ENCODE measurements around the gene ATP6V0A4.

Gene ATP6V0A4

GRCh38 chr7:138809346-138809745 lies 11.3 kb upstream of the ATP6V0A4 start:
- Histone ChIP-seq H3K9ac (ENCODE audit: low read depth, low read length, poor library complexity) (no peak overlapping the region), H2AFZ (ENCODE audit: low read length) (no peak overlapping the region), H3K4me1 (ENCODE audit: control insufficient read depth in 2 of 2, insufficient read depth in 1 of 2, low read depth in 1 of 2, low read length in 2 of 2) (peaks cover 0 to 1% of the 10 kb centered on the region in 2 donors), H3K36me3 (replicated peaks in 1 of 2; ENCODE audit: control insufficient read depth in 2 of 2, insufficient read depth in 2 of 2, low read length in 2 of 2) (no peaks in the 10 kb centered on the region), H3K23ac (ENCODE audit: low read depth, low read length, poor library complexity) (no peak overlapping the region), H4K8ac (ENCODE audit: low read depth, low read length) (no peak overlapping the region), H2AK5ac (ENCODE audit: low read depth, low read length) (peak overlapping the region; percentile 20), H2BK120ac (ENCODE audit: low read depth, low read length) (no peak overlapping the region), H2BK5ac (ENCODE audit: low read length) (no peak overlapping the region), H4K91ac (ENCODE audit: low read depth, low read length, poor library complexity) (no peak overlapping the region), H3K9me3 (replicated peaks in 1 of 2; ENCODE audit: control insufficient read depth in 2 of 2, insufficient read depth in 1 of 2, low read depth in 1 of 2, low read length in 2 of 2) (no peaks in the 10 kb centered on the region), H3K79me1 (ENCODE audit: low read depth, low read length) (peaks cover 2% of the 10 kb centered on the region), H2BK15ac (ENCODE audit: low read length) (no peak overlapping the region), H3K14ac (ENCODE audit: low read length) (no peak overlapping the region), H3K27me3 (ENCODE audit: control insufficient read depth in 3 of 3, insufficient read depth in 3 of 3, low read depth in 1 of 3, low read length in 3 of 3) (no peaks in the 10 kb centered on the region), H2BK12ac (ENCODE audit: low read length) (no peak overlapping the region), H3K4me3 (ENCODE audit: low read length in 2 of 2) (no peak overlapping the region), H3K4me2 (ENCODE audit: insufficient read depth, low read length, poor library complexity, severe bottlenecking) (no peak overlapping the region), H3K27ac (replicated peaks; ENCODE audit: low read length) (no peak overlapping the region), H3K4ac (ENCODE audit: low read length) (no peak overlapping the region), H3K18ac (ENCODE audit: low read length) (peak overlapping the region; percentile 67)
- DNase-seq (ENCODE audit: low spot score), result no peak
- no CpG with 5 or more reads among the region's 4 CpGs for WGBS, 2 donors (ENCODE audit: extremely low coverage in 2 of 2, insufficient read length in 2 of 2, insufficient replicate concordance in 1 of 2)

GRCh38 chr7:138804618-138805017 lies 6.6 kb upstream of the ATP6V0A4 start:
- no peak overlapping the region for H2BK120ac ChIP-seq (ENCODE audit: low read depth, low read length)
- no peak overlapping the region for H3K4ac ChIP-seq (ENCODE audit: low read length)
- H3K9ac ChIP-seq (ENCODE audit: low read depth, low read length, poor library complexity), result no peak overlapping the region
- H3K79me1 ChIP-seq (ENCODE audit: low read depth, low read length), result peaks cover 1% of the 10 kb centered on the region
- no peak overlapping the region for H3K14ac ChIP-seq (ENCODE audit: low read length)
- peaks cover 0 to 4% (median 0%) of the 10 kb centered on the region in 3 experiments for H3K27me3 ChIP-seq (ENCODE audit: control insufficient read depth in 3 of 3, insufficient read depth in 3 of 3, low read depth in 1 of 3, low read length in 3 of 3)
- no peak overlapping the region for H3K27ac ChIP-seq (replicated peaks; ENCODE audit: low read length)
- H4K8ac ChIP-seq (ENCODE audit: low read depth, low read length), result no peak overlapping the region
- no peak overlapping the region for H2AK5ac ChIP-seq (ENCODE audit: low read depth, low read length)
- no peaks in the 10 kb centered on the region for H3K9me3 ChIP-seq (replicated peaks in 1 of 2; ENCODE audit: control insufficient read depth in 2 of 2, insufficient read depth in 1 of 2, low read depth in 1 of 2, low read length in 2 of 2)
- no peaks in the 10 kb centered on the region for H3K4me1 ChIP-seq (ENCODE audit: control insufficient read depth in 2 of 2, insufficient read depth in 1 of 2, low read depth in 1 of 2, low read length in 2 of 2)
- H3K4me3 ChIP-seq (ENCODE audit: low read length in 2 of 2), result no peak overlapping the region
- no peak overlapping the region for H2BK5ac ChIP-seq (ENCODE audit: low read length)
- no peak for DNase-seq (ENCODE audit: low spot score)
- no CpG with 5 or more reads among the region's 1 CpG for WGBS, 2 donors (ENCODE audit: extremely low coverage in 2 of 2, insufficient read length in 2 of 2, insufficient replicate concordance in 1 of 2)
- no peak overlapping the region for H2AFZ ChIP-seq (ENCODE audit: low read length)
- no peak overlapping the region for H2BK15ac ChIP-seq (ENCODE audit: low read length)
- H3K18ac ChIP-seq (ENCODE audit: low read length), result no peak overlapping the region
- no peak overlapping the region for H3K23ac ChIP-seq (ENCODE audit: low read depth, low read length, poor library complexity)
- no peak overlapping the region for H3K4me2 ChIP-seq (ENCODE audit: insufficient read depth, low read length, poor library complexity, severe bottlenecking)
- H2BK12ac ChIP-seq (ENCODE audit: low read length), result no peak overlapping the region
- no peak overlapping the region for H4K91ac ChIP-seq (ENCODE audit: low read depth, low read length, poor library complexity)
- no peaks in the 10 kb centered on the region for H3K36me3 ChIP-seq (replicated peaks in 1 of 2; ENCODE audit: control insufficient read depth in 2 of 2, insufficient read depth in 2 of 2, low read length in 2 of 2)

GRCh38 chr7:138802706-138803105 lies 4.7 kb upstream of the ATP6V0A4 start:
- H2BK15ac ChIP-seq (ENCODE audit: low read length), result no peak overlapping the region
- no peak overlapping the region for H4K8ac ChIP-seq (ENCODE audit: low read depth, low read length)
- H3K4me3 ChIP-seq (ENCODE audit: low read length in 2 of 2), result no peak overlapping the region
- no peak overlapping the region for H3K18ac ChIP-seq (ENCODE audit: low read length)
- DNase-seq (ENCODE audit: low spot score), result no peak
- no peak overlapping the region for H2BK5ac ChIP-seq (ENCODE audit: low read length)
- H3K27me3 ChIP-seq (ENCODE audit: control insufficient read depth in 3 of 3, insufficient read depth in 3 of 3, low read depth in 1 of 3, low read length in 3 of 3), result peaks cover 0 to 12% (median 0%) of the 10 kb centered on the region in 3 experiments
- peaks cover 1% of the 10 kb centered on the region for H3K79me1 ChIP-seq (ENCODE audit: low read depth, low read length)
- no peak overlapping the region for H3K27ac ChIP-seq (replicated peaks; ENCODE audit: low read length)
- no peaks in the 10 kb centered on the region for H3K36me3 ChIP-seq (replicated peaks in 1 of 2; ENCODE audit: control insufficient read depth in 2 of 2, insufficient read depth in 2 of 2, low read length in 2 of 2)
- no peak overlapping the region for H3K4me2 ChIP-seq (ENCODE audit: insufficient read depth, low read length, poor library complexity, severe bottlenecking)
- no peak overlapping the region for H2BK120ac ChIP-seq (ENCODE audit: low read depth, low read length)
- no peaks in the 10 kb centered on the region for H3K9me3 ChIP-seq (replicated peaks in 1 of 2; ENCODE audit: control insufficient read depth in 2 of 2, insufficient read depth in 1 of 2, low read depth in 1 of 2, low read length in 2 of 2)
- H3K23ac ChIP-seq (ENCODE audit: low read depth, low read length, poor library complexity), result peak overlapping the region; percentile 76
- peaks cover 0 to 8% of the 10 kb centered on the region in 2 donors for H3K4me1 ChIP-seq (ENCODE audit: control insufficient read depth in 2 of 2, insufficient read depth in 1 of 2, low read depth in 1 of 2, low read length in 2 of 2)
- no peak overlapping the region for H4K91ac ChIP-seq (ENCODE audit: low read depth, low read length, poor library complexity)
- peak overlapping the region; percentile 53 for H2AK5ac ChIP-seq (ENCODE audit: low read depth, low read length)
- H3K4ac ChIP-seq (ENCODE audit: low read length), result no peak overlapping the region
- no peak overlapping the region for H3K14ac ChIP-seq (ENCODE audit: low read length)
- no CpG with 5 or more reads among the region's 18 CpGs for WGBS, 2 donors (ENCODE audit: extremely low coverage in 2 of 2, insufficient read length in 2 of 2, insufficient replicate concordance in 1 of 2)
- no peak overlapping the region for H3K9ac ChIP-seq (ENCODE audit: low read depth, low read length, poor library complexity)
- no peak overlapping the region for H2AFZ ChIP-seq (ENCODE audit: low read length)
- no peak overlapping the region for H2BK12ac ChIP-seq (ENCODE audit: low read length)

- Histone ChIP-seq H3K4ac (ENCODE audit: low read length) (no peak overlapping the region), H3K23ac (ENCODE audit: low read depth, low read length, poor library complexity) (no peak overlapping the region), H2AK5ac (ENCODE audit: low read depth, low read length) (no peak overlapping the region), H3K18ac (ENCODE audit: low read length) (no peak overlapping the region), H3K4me3 (ENCODE audit: low read length in 2 of 2) (no peak overlapping the region), H2BK12ac (ENCODE audit: low read length) (no peak overlapping the region), H3K4me2 (ENCODE audit: insufficient read depth, low read length, poor library complexity, severe bottlenecking) (no peak overlapping the region), H4K8ac (ENCODE audit: low read depth, low read length) (no peak overlapping the region), H3K36me3 (replicated peaks in 1 of 2; ENCODE audit: control insufficient read depth in 2 of 2, insufficient read depth in 2 of 2, low read length in 2 of 2) (no peaks in the 10 kb centered on the region), H4K91ac (ENCODE audit: low read depth, low read length, poor library complexity) (no peak overlapping the region), H3K14ac (ENCODE audit: low read length) (no peak overlapping the region), H2BK120ac (ENCODE audit: low read depth, low read length) (no peak overlapping the region), H2BK5ac (ENCODE audit: low read length) (no peak overlapping the region), H3K9ac (ENCODE audit: low read depth, low read length, poor library complexity) (no peak overlapping the region), H3K79me1 (ENCODE audit: low read depth, low read length) (peaks cover 1% of the 10 kb centered on the region), H3K4me1 (ENCODE audit: control insufficient read depth in 2 of 2, insufficient read depth in 1 of 2, low read depth in 1 of 2, low read length in 2 of 2) (peaks cover 0 to 10% of the 10 kb centered on the region in 2 donors), H2AFZ (ENCODE audit: low read length) (no peak overlapping the region), H3K27me3 (ENCODE audit: control insufficient read depth in 3 of 3, insufficient read depth in 3 of 3, low read depth in 1 of 3, low read length in 3 of 3) (peaks cover 0 to 16% (median 0%) of the 10 kb centered on the region in 3 experiments), H3K9me3 (replicated peaks in 1 of 2; ENCODE audit: control insufficient read depth in 2 of 2, insufficient read depth in 1 of 2, low read depth in 1 of 2, low read length in 2 of 2) (no peaks in the 10 kb centered on the region), H2BK15ac (ENCODE audit: low read length) (no peak overlapping the region), H3K27ac (replicated peaks; ENCODE audit: low read length) (no peak overlapping the region)
- no peak for DNase-seq (ENCODE audit: low spot score)
- WGBS, 2 donors (ENCODE audit: extremely low coverage in 2 of 2, insufficient read length in 2 of 2, insufficient replicate concordance in 1 of 2), result no CpG with 5 or more reads among the region's 3 CpGs
These were observed 3.3 kb upstream of the ATP6V0A4 start for GRCh38 chr7:138801256-138801655.
